ENCODE results near the gene ATP8A2.

ATP8A2 gene

DNA sequence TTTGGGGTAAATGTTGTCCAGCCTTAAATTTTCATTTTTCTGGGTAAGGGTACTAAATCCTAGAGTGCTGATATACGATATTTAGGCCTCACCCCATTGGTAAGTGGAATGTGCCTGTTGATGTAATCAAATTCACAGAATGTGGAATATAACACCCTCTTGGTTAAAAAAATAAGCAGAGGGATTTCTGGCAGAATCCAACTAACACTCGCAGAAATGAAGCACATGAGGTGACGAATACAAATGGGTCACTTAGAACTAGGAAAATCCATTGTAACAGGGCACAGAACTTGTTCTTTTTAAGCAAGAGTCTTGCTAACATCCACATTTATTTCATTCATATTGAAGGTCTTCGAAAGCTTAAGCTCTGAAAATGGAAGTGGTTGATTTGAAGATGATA is 359.8 kb downstream of the ATP8A2 start:
- no peak for DNase-seq (ENCODE audit: low spot score)

DNA sequence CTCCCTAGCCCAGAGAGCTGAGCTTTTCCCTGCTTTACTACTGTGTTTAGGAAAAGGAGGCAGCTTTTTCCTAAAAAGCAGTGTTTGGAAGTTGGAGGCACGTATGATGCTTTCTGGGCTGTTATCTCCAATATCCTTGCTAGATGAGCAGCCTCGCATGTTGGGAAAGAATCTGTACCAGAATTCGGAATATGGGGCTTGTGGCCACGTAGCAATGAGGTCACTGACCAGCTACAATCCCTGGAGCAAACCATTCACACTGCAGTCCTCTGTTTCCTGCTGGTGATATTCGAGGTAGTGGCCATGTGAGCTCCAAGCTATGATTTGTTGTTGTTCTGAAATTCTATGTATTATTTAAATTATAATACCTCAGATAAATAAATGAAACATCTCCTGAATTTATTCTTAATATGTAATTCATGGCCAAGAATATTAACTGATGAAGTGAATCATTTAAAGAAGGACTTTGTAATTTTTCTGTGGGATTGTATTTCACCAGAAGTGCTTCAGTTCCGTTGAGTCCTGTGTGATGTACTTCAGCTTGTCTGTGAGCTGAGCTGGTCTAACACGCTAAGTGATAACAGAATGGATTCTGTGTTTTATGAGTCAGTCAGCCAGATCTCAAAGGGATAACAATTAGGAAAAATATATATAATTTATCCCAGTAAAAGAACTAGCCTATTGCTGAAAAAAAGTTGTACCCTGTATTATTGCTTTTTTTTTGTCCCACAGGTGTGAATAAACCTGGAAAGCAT is 360.5 kb downstream of the ATP8A2 start:
- no peak for DNase-seq (ENCODE audit: low spot score)

DNA sequence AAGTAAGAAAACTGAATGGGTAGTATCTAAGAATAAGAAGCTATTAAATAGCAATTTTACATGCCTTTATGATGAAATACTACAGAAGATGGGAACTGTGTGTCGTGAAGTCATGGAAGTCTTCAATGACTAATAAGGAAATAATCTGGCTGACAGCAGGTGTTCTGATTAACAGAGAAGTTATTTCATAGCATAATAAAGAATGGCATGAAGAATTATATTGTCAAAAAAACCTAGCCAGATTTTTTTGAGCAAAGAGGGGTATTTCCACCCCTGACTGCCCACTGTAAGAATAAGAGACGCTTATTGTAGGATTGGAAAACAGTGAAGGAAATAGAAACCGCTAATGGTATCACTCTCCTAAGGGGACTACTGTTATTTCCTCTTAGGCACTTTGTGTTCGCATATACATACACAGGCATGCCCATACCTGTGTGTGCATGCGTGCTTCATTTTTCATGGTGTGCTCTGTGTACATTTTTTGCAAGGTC is 361.3 kb downstream of the ATP8A2 start:
- DNase-seq (ENCODE audit: low spot score) = no peak

DNA sequence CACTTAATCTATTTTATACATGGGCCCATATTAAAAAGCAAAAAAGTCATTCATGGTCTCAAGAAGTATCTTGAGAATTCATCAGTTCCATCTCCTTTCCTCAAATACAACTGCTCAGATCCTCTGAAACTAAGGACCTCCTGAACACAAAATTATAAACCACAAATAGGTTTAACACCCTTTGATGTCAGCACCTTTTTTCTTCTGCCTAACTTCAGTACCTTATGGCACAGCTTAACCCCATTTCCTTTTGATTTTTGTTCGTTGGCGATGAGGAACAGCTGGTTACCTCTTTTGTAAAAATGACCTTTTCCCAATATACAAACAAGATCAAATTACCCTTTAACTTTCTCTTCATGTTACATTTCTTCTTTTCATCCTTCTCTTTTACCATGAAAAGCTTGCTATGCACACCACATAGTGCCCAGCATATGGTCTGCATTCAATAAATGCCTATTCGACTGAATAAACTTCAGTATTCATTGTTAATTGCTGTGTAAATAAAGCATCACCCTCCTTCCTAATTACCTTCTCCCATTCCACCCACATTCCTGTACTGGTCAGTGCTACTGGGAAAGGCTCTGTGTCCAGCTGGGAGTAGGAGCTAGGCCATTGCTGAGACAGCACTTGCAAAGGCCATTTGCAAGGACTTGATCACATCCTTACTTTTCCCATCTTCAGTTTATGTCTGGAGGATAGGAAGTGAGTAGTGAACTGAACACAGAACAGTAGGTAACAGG is 362.1 kb downstream of the ATP8A2 start:
- DNase-seq (ENCODE audit: low spot score) = no peak

DNA sequence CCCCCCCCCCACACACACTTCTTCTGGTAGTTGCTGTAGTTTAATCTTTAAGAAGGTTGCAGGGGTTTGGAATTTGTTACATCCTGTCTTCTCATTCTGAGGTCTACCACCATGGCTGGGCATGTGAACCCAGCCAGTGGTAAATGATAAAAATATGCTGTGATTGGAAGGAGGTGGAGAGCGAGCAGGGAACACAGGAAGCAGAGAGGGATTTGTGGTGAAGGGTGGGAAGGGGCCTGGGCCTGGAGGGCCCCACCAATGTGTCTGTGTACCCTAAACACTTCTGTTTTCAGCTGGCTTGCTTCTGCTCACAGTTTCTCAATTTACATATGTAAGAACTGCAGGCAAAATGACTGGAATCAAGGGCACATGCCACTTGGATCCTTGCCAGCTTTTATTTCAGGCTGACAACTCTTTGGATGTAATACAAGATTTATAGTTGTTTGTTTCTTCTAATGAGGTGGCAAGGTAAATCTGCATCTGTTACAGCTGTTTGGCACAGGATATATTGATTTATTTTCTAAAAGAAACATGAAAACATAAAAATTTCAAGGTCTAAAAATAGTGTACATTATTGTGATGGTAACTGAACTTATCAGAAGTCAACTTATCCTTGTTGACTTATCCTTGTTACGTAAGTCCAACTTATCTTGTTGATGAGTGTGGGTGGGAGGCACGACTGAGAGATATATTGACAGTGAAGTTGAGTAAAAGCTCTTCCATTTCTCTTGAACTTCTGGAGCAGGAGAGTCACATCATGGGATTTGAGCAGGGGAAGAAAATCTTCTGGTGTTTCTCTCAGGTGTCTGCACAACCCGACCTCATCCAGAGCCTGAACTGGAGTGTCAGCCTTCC is 366.8 kb downstream of the ATP8A2 start:
- DNase-seq (ENCODE audit: low spot score) = no peak

DNA sequence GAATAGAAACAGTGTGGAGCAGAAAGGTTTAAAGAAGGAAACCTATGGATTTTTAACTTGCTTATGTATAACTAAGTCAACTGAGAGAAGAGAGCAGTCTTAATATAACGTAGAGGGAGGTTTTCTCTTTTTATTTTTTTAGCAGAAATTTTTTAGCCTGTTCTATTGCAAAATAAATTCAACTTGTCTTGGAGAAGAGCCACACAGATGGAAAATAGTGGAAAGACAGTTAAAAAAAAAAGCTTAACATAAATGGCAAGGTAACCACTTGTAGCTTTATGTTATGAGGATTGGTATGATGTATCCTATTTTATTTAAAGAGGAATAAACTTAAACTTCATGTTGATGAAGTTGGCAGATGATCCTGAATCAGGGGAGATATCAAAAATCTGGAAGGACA is 367.6 kb downstream of the ATP8A2 start:
- no peak for DNase-seq (ENCODE audit: low spot score)

DNA sequence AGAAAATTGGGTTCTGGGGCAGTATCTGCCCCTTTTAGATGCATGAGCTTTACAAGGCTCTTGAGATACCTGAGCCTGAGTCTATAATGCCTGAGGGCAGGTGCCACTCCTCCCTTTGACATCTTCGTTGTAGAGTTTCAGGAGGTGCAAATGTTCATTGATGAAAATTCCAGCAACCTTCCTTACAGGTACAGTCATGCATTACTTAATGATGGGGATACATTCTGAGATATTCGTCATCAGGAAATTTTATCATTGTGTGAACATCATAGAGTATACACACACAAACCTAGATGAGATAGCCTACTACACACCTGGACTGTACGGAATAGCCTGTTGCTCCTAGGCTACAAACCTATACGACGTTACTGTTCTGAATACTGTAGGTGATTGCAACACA is 370.0 kb downstream of the ATP8A2 start:
- no peak for DNase-seq (ENCODE audit: low spot score)

DNA sequence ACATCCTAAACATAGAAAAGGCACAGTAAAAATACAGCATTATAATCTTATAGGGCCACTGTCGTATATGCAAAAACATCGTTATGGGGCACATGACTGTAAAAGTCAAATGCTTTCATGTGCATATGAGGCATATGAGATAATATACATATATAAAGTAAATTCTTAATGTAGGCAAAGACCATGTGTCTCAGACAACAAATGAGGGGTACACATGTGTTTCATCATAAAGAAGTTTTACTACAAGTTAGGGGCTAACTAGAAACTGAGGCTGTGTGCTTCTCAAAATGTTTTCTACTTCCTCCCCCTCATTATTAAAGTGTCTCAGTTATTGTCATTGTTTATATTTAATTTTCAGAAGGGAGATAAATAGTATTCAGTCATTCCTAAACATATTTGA is 370.4 kb downstream of the ATP8A2 start:
- DNase-seq (ENCODE audit: low spot score) = no peak

DNA sequence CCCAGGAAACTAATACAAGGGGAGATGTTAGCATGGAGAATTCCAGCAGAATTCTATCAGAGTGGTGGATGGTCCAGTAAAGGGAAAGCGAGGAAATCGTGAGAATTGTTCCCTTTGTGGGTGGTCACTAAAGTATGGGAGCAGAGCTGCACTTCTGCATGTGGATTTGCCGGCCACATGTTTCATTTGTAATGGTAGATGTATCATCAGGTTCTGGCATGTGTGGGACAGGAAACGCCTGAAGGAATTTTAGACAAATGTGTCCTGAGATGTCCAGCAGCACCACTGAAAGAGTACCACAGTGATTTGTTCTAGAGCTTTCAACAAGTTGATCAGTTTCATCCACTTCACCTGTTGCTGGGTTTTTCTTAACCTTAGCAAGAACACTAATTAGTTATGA is 371.6 kb downstream of the ATP8A2 start:
- no peak for DNase-seq (ENCODE audit: low spot score)

DNA sequence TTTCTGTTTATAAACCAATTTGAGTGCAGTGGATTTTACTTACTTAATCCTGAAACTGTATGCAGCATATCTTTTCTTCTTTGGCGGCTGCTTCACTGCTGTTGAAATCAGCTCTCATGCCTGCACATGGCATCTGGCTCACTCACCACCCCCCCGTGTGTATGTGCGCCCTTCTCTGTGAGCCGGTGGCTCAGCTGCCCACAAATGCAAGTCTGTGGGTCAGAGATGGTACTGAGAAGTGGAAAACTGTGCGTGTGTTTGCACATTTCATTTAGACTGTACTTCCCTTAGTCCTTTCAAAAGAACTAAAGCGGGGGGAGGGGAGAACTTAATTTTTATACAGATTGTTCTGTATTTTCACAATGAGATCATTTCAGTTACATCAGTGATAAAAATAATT is 372.4 kb downstream of the ATP8A2 start:
- no peak for DNase-seq (ENCODE audit: low spot score)

DNA sequence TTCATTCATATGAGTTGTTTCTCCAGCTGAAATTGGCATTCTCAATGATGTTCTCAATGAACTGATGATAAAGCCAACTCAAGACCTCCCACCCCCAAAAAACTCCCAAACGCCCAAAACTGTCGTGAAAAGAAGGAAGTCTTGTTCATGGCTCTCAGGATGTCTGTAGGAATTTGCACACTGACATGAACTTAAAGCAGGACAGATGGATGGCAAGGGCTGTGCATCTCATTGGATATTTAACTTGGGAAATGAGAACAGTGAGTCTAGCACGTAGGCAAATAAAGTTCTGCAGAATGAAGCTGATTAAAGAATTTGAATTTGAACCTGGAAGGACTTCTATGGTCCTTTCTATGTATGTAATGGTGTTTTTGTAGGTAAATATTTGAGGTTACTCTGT is 374.4 kb downstream of the ATP8A2 start:
- DNase-seq (ENCODE audit: low spot score) = no peak

DNA sequence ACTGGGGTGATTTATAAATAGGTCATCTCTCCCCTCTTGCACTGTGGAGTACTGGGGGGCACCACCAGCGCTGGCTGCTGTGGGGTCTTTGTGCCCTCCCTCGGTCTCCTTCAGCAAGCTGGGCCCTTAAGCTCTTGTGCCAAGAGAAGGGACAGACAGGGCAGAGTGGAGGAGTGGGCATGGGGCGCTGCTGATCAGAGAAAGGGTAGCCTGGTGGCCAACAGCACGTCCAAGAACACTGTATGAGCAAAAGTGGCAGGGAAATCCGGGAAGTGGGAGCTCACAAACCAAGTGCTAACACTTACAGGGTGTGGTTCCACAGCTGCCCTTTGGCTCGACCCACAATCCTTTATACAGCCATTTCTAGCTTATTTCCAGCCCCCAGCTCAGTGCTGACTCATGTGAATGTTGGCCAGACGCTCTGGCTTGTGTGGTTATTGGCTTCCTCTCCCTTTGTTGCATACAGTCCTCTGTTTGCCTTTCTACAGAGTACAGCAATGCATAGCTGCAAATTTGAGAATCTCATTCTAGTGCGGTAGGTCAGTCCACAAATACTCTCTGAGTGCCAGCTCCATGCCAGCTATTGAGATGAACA is 381.3 kb downstream of the ATP8A2 start:
- DNase-seq (ENCODE audit: low spot score) = no peak

DNA sequence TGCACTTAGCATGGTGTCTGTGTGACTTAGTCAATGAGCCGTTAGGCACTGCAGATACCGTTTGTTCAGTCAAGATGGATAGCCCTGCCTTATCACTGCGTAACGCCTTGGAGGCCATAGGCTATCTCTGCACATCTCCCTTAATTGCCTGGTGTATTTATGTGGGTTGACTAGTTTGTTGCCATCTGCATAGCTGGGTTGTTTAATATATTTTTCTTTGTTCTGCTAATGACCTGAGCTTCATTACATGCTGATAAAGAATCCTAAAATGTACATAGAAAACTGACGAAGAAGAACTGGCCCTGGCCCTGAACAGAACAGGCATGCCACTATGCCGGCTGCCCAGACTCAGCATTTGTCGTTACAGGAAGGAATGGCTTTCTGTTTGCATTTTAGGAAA is 382.2 kb downstream of the ATP8A2 start:
- DNase-seq (ENCODE audit: low spot score) = no peak

DNA sequence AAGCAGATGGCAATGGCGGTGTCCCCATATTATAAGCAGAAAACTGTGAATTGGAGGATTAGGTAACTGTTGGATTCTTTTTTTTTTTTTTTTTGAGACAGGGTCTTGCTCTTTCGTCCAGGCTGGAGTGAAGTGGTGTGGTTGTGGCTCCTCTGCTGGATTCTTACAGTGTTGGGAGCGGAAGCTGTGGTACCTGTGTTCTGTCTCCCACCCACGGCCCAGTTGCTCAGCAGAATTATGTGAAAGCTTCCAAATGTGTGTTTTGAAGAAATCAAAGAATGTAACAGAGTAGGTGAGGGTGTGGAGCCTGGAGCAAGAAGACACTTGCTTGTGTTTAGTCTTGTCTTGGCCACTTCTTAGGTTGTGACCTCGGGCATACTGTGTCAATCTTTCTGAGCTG is 384.5 kb downstream of the ATP8A2 start:
- no peak for DNase-seq (ENCODE audit: low spot score)

DNA sequence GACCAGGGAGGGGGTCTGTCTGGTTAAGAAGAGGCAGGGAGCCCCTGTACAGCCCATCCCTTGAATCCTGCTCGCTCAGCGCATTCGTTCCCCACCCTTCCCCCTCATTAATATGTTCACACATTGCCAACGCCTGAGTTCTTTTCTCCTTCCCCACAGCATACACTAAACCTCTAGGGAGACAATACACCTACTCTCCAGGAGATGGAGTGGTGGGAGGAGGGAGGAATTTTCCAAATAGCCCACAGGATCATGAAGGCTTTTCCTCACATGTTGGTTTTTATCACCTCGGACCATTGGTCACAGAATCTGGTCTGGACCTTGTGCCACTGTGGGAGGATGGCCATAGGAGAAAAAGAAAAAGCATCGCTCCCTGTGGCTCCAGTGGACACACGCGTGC is 385.1 kb downstream of the ATP8A2 start:
- no peak for DNase-seq (ENCODE audit: low spot score)

DNA sequence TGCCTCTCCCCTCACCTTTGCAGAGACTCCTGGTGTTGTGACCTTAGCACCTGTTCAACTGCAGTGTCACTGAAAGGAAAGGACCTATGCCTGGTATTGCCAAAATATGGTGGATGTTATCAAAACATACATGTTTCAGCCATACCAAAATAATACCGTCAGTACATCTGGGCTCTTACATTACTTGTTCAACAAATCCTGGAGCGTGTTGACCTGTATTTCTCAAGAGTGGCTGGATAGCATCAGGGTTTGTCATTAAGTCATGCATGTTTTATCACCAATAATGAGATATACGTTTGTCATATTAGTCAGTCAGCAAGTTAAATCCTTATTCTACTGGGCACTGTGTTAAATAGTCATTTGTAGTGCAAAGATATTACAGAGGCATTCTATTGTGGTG is 389.3 kb downstream of the ATP8A2 start:
- no peak for DNase-seq (ENCODE audit: low spot score)

DNA sequence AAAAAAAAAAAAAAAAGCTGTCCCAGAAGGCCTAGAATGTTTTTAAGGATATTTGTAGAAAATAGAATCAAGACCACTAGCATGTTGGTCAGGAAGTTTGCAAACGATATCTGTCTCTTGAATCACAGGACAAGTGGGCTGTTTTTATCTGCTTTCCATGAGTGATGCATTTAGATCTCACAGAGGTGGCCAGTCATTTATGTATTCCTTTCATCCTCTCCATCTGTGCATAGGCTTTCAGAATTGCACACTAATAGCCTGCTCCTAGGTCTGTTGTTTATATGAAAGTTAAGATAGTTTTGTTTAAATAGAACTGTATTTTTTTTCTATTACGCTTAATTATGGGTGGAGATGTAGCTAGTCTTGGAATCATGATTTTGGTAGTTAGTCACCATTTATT is 390.5 kb downstream of the ATP8A2 start:
- no peak for DNase-seq (ENCODE audit: low spot score)

DNA sequence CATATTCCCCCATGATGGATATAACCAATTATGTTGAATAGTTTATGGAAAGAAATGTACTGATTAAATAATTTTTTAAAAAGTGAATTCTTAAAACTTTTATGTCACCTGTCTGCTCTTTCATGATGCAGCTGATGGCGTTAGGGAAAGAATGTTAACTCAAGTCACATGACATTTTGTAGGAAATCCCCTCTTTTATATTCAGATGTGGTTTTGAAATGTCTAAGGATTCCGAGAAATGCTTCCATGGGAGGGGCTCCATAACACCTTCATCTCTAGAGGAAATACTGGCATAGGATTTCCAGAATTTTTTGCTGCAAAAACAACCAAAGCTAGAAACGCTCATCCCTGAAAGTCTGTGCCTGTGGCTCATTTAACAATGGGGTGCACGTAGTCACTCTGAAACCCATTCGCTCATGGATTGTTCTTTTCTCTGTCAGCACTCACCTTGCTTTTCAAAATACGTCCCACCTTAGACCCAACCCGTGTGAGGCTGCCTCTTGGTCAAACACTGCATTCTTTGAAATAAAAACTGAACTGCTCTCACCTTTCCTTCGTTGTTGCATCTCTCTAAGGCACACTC is 391.1 kb downstream of the ATP8A2 start:
- no peak for DNase-seq (ENCODE audit: low spot score)

DNA sequence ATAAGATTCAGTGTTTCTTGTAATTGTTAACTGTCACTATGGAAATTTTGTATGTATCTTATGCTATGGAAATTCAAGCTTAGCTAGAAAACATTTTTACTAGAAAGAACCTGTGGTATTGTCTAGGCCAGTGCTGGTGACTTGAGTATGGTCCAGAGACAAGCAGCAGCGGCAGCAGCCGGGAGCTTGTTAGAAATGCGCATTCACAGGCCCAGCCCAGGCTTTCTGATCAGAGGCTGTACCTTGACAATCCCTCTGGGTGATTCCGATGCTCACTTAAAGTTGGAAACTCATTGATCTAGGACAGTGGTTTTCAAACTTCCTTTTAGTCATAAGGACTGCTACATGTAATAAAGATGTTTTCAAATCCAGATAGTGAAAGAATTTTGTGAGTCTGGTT is 392.6 kb downstream of the ATP8A2 start:
- DNase-seq (ENCODE audit: low spot score) = no peak

DNA sequence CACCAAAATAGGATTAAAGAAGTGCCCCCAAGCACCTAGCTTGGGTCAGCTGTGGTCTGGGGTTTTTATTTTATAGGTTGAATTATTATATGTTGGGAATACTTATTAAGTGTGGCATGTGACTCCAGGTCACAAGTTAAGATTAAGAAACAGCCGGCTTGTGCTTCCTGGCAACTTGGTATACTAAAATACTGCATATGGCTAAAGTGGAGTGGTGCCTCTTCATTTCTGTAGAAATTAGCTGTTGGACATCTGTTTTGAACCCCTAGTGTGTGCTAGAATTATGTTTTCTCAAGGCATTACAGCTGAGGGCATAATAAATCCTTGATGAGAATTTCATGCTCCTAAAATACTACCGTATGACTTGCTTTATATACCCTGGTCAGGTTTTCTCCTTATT is 393.5 kb downstream of the ATP8A2 start:
- DNase-seq (ENCODE audit: low spot score) = no peak

DNA sequence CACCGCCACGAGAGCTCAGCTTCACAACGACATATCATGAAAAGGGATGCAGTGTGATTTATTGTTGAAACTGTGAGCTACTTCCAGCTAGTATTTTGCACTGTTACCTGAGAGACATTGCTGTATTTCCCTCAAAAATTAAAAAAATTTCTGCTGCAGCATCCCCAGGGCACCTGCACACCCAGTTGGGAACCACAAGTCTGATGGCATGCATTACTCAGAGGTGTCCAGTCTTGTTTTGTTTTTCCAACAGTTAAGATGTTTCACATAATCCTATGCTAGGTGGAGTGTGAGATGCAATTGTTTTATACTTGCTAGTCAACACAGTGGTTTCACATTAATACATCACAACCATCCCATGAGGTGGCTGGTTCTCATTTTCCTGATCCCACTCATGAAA is 394.8 kb downstream of the ATP8A2 start:
- DNase-seq (ENCODE audit: low spot score) = no peak

DNA sequence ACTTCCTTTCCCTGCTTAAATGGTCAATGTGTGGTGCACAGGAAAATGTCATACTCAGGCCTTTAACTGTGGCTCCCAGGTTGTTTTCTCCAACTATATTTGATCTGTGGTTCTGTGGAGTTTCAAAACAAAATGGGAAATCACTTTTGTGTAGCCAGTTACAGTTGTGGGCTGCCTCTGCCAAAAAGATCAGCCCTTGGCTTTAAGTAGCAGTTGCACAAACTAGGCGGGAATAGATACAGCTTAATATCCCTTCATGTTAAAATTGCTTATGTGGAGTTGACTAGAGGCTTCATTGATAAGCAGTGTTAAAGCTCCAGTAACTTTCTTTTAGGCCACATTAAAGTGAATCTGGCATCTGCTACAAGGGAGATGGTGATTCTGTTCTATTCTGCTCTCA is 395.2 kb downstream of the ATP8A2 start:
- no peak for DNase-seq (ENCODE audit: low spot score)
